CD1c-positive myeloid dendritic cell (primary cell): Measurements from ENCODE around the gene TBC1D3B.
A peak's percentile ranks its signal among the peaks of the same experiment; 100 is the strongest.
"Not testable (repeated sequence)": the region's sequence is repeated elsewhere in the genome, so short reads cannot be mapped to it uniquely, and the experiment has no call there.

ENCODE experiments used
- DNase-seq: peaks from one replicate; pipeline ENCODE4 v3.0.0-alpha.2; 2016; ENCODE audit errors: extremely low spot score

The TBC1D3B gene

GRCh38 chr17:36201102-36201501 is 24.7 kb upstream of the TBC1D3B start:
- DNase-seq, result not testable (repeated sequence)

GRCh38 chr17:36198831-36199465 is 22.5 kb upstream of the TBC1D3B start:
- peak; percentile 87 for DNase-seq

- DNase-seq, result peak; percentile 65
These were observed 20.9 kb upstream of the TBC1D3B start for GRCh38 chr17:36197387-36197703.

GRCh38 chr17:36196131-36196486 is 19.7 kb upstream of the TBC1D3B start:
- no peak for DNase-seq

- no peak for DNase-seq
These were observed 19.1 kb upstream of the TBC1D3B start for GRCh38 chr17:36195434-36196130.

- DNase-seq, result not testable (repeated sequence)
These were observed 18.5 kb upstream of the TBC1D3B start for GRCh38 chr17:36194832-36195433.

- not testable (repeated sequence) for DNase-seq
These were observed 17.9 kb upstream of the TBC1D3B start for GRCh38 chr17:36194147-36194831.

- DNase-seq, result no peak
These were observed 16.9 kb upstream of the TBC1D3B start for GRCh38 chr17:36193216-36193775.

GRCh38 chr17:36190549-36191330 is 14.3 kb upstream of the TBC1D3B start:
- DNase-seq, result not testable (repeated sequence)

- DNase-seq, result not testable (repeated sequence)
These were observed 13.6 kb upstream of the TBC1D3B start for GRCh38 chr17:36189993-36190392.

- peak; percentile 88 for DNase-seq
These were observed 12.5 kb upstream of the TBC1D3B start for GRCh38 chr17:36188891-36189306.

GRCh38 chr17:36187943-36188665 is 11.7 kb upstream of the TBC1D3B start:
- peak; percentile 39 for DNase-seq

- not testable (repeated sequence) for DNase-seq
These were observed 10.7 kb upstream of the TBC1D3B start for GRCh38 chr17:36186810-36187763.

GRCh38 chr17:36185416-36185815 is 9.0 kb upstream of the TBC1D3B start:
- DNase-seq, result no peak

GRCh38 chr17:36184023-36184765 is 7.8 kb upstream of the TBC1D3B start:
- peak; percentile 0 for DNase-seq

GRCh38 chr17:36183001-36183971 is 6.8 kb upstream of the TBC1D3B start:
- peak; percentile 61 for DNase-seq

GRCh38 chr17:36182176-36183000 is 6.0 kb upstream of the TBC1D3B start:
- DNase-seq, result peak; percentile 1
